A549 (cell line): ENCODE results near the gene SART1.

Experiments
- JUNB ChIP-seq: fragments of >200 bp; sonication (Bioruptor Twin); formaldehyde crosslinking; IDR thresholded peaks from 2 replicates; pipeline ENCODE4 v1.6.1; 2016
- POLR2A ChIP-seq: IDR thresholded peaks from 2 replicates; pipeline ENCODE4 v1.6.1; 2012; ENCODE audit warnings: mild to moderate bottlenecking, low read length
- SREBF2 ChIP-seq: fragments of 450-650 bp; IDR thresholded peaks from 2 replicates; pipeline ENCODE4 v1.6.1; 2014; ENCODE audit warnings: mild to moderate bottlenecking, moderate library complexity
- ZFP36 ChIP-seq: fragments of 450-650 bp; IDR thresholded peaks from 2 replicates; pipeline ENCODE4 v1.6.1; 2014; ENCODE audit warnings: borderline replicate concordance; ENCODE audit not compliant: partially characterized antibody
- TF ChIP-seq, protein P1 (sequence below): fragments of >200 bp; sonication (Bioruptor Twin); formaldehyde crosslinking; IDR thresholded peaks from 3 replicates; pipeline ENCODE4 v1.5.1; 2016
- TF ChIP-seq, protein P2 (sequence below): fragments of 150-350 bp; IDR thresholded peaks from 2 replicates; pipeline ENCODE4 v1.6.1; 2014; ENCODE audit warnings: low read depth, mild to moderate bottlenecking, low read length

- TF ChIP-seq ZFP36 (no peak), SREBF2 (no peak), POLR2A (no peak), JUNB (no peak)
- TF ChIP-seq, protein P1, sequence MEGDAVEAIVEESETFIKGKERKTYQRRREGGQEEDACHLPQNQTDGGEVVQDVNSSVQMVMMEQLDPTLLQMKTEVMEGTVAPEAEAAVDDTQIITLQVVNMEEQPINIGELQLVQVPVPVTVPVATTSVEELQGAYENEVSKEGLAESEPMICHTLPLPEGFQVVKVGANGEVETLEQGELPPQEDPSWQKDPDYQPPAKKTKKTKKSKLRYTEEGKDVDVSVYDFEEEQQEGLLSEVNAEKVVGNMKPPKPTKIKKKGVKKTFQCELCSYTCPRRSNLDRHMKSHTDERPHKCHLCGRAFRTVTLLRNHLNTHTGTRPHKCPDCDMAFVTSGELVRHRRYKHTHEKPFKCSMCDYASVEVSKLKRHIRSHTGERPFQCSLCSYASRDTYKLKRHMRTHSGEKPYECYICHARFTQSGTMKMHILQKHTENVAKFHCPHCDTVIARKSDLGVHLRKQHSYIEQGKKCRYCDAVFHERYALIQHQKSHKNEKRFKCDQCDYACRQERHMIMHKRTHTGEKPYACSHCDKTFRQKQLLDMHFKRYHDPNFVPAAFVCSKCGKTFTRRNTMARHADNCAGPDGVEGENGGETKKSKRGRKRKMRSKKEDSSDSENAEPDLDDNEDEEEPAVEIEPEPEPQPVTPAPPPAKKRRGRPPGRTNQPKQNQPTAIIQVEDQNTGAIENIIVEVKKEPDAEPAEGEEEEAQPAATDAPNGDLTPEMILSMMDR = no peak
- TF ChIP-seq, protein P2, sequence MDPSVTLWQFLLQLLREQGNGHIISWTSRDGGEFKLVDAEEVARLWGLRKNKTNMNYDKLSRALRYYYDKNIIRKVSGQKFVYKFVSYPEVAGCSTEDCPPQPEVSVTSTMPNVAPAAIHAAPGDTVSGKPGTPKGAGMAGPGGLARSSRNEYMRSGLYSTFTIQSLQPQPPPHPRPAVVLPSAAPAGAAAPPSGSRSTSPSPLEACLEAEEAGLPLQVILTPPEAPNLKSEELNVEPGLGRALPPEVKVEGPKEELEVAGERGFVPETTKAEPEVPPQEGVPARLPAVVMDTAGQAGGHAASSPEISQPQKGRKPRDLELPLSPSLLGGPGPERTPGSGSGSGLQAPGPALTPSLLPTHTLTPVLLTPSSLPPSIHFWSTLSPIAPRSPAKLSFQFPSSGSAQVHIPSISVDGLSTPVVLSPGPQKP = no peak
Observed at GRCh38 chr11:66011785-66012303, 50.3 kb downstream of the SART1 start, which contains the start of gene CST6.
